ENCODE results near the gene WDR53.
A peak's percentile ranks its signal among the peaks of the same experiment; 100 is the strongest.
"Not testable (repeated sequence)": the region's sequence is repeated elsewhere in the genome, so short reads cannot be mapped to it uniquely, and the experiment has no call there.

WDR53 gene

GRCh38 chr3:196557236-196557635, 11.1 kb downstream of the WDR53 start:
- no peak for DNase-seq

GRCh38 chr3:196555295-196555694, 13.1 kb downstream of the WDR53 start:
- DNase-seq = no peak

GRCh38 chr3:196554205-196554604, 14.1 kb downstream of the WDR53 start:
- DNase-seq = no peak

- no peak for DNase-seq
These were observed 14.8 kb downstream of the WDR53 start for GRCh38 chr3:196553551-196553950.

GRCh38 chr3:196552253-196552652, 16.1 kb downstream of the WDR53 start:
- no peak for DNase-seq

- not testable (repeated sequence) for DNase-seq
These were observed 18.2 kb downstream of the WDR53 start for GRCh38 chr3:196550172-196550571.

GRCh38 chr3:196549312-196549711, 19.0 kb downstream of the WDR53 start:
- DNase-seq = not testable (repeated sequence)

- no peak for DNase-seq
These were observed 21.3 kb downstream of the WDR53 start for GRCh38 chr3:196547067-196547466.

GRCh38 chr3:196546537-196546936, 21.8 kb downstream of the WDR53 start:
- no peak for DNase-seq

GRCh38 chr3:196544491-196544992, 23.8 kb downstream of the WDR53 start:
- DNase-seq = no peak

- no peak for DNase-seq
These were observed 26.5 kb downstream of the WDR53 start for GRCh38 chr3:196541684-196542445.

- DNase-seq = peak; percentile 65
These were observed 30.9 kb downstream of the WDR53 start for GRCh38 chr3:196537319-196537984.

- no peak for DNase-seq
These were observed 35.1 kb downstream of the WDR53 start for GRCh38 chr3:196533260-196533681.

- no peak for DNase-seq
These were observed 36.9 kb downstream of the WDR53 start for GRCh38 chr3:196531418-196531817.

- DNase-seq = peak; percentile 91
These were observed 39.6 kb downstream of the WDR53 start for GRCh38 chr3:196528639-196529233.

- no peak for DNase-seq
These were observed 43.2 kb downstream of the WDR53 start for GRCh38 chr3:196525141-196525540.

GRCh38 chr3:196524527-196524926, 43.8 kb downstream of the WDR53 start:
- DNase-seq = no peak

GRCh38 chr3:196523841-196524240, 44.5 kb downstream of the WDR53 start:
- no peak for DNase-seq

GRCh38 chr3:196521291-196521690, 47.1 kb downstream of the WDR53 start:
- not testable (repeated sequence) for DNase-seq

- DNase-seq = peak; percentile 45
These were observed 48.7 kb downstream of the WDR53 start for GRCh38 chr3:196519718-196520082.

- DNase-seq = peak; percentile 35
These were observed 49.2 kb downstream of the WDR53 start for GRCh38 chr3:196518966-196519717.

GRCh38 chr3:196517919-196518318, 50.4 kb downstream of the WDR53 start:
- no peak for DNase-seq

- no peak for DNase-seq
These were observed 51.1 kb downstream of the WDR53 start for GRCh38 chr3:196517162-196517800.
